Epithelial cell of proximal tubule (primary cell): Measurements from ENCODE around the gene TRPV4. TPM values are rescaled to one million over a fixed set of nuclear protein-coding genes. Genes with fewer than 3 reads are reported as not detected.

Source experiments
- DNase-seq: peaks from one replicate; pipeline ENCODE4 v3.0.0-alpha.2; 2011; ENCODE audit warnings: low read depth
- H3K4me3 ChIP-seq: 2 replicates; pipeline ENCODE4 v1.5.1; 2011; ENCODE audit warnings: low read depth, mild to moderate bottlenecking, low read length
- total RNA-seq: library from RNA; depleted of rRNA; stranded (reverse); fragments of >200 nt; gene quantifications from 2 replicates; pipeline ENCODE4 v1.2.3, GENCODE V29; 2015
- TF ChIP-seq, protein P1 (sequence below): conservative IDR thresholded peaks from 2 replicates; pipeline ENCODE4 v1.5.1; 2012; ENCODE audit warnings: low read depth, mild to moderate bottlenecking, low read length

TRPV4 gene
- total RNA-seq, 1 donor from 2014 or later: 2.2 TPM

DNA sequence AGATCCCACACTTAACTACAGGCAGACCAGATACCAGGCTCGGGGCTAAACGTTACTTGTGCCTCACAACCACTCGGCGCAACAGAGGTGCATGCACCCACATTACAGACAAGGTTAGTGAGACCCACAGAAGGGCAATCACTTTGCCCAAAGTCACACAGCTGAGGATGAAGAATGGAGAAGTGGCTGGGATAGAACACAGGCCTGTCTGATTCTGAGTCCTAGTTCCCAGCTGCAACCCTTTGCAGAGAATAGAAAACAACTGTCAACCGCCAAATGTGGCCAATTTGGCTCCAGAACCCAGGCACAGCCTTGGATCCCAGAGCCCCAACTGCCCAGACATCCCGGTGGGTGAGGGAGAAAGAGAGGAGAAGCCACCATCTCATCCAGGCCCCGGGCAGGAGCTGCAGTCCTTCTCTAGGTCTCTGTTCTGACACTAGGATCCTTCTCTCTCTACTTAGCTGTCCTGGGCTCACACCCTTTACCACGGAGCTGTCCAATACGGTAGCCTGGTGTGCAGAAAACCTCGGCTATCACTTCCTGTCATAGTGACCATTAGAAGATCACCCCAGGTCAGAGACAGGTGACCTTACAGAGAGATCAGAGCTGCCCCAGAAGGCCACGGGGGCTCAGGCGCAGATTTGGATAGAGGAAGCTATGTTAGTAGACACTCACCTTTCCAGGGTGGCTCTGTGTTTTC, 60.4 kb downstream of the TRPV4 start:
- TF ChIP-seq, protein P1, sequence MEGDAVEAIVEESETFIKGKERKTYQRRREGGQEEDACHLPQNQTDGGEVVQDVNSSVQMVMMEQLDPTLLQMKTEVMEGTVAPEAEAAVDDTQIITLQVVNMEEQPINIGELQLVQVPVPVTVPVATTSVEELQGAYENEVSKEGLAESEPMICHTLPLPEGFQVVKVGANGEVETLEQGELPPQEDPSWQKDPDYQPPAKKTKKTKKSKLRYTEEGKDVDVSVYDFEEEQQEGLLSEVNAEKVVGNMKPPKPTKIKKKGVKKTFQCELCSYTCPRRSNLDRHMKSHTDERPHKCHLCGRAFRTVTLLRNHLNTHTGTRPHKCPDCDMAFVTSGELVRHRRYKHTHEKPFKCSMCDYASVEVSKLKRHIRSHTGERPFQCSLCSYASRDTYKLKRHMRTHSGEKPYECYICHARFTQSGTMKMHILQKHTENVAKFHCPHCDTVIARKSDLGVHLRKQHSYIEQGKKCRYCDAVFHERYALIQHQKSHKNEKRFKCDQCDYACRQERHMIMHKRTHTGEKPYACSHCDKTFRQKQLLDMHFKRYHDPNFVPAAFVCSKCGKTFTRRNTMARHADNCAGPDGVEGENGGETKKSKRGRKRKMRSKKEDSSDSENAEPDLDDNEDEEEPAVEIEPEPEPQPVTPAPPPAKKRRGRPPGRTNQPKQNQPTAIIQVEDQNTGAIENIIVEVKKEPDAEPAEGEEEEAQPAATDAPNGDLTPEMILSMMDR: no peak
- peak overlapping the region; percentile 30 for H3K4me3 ChIP-seq
- no peak for DNase-seq

DNA sequence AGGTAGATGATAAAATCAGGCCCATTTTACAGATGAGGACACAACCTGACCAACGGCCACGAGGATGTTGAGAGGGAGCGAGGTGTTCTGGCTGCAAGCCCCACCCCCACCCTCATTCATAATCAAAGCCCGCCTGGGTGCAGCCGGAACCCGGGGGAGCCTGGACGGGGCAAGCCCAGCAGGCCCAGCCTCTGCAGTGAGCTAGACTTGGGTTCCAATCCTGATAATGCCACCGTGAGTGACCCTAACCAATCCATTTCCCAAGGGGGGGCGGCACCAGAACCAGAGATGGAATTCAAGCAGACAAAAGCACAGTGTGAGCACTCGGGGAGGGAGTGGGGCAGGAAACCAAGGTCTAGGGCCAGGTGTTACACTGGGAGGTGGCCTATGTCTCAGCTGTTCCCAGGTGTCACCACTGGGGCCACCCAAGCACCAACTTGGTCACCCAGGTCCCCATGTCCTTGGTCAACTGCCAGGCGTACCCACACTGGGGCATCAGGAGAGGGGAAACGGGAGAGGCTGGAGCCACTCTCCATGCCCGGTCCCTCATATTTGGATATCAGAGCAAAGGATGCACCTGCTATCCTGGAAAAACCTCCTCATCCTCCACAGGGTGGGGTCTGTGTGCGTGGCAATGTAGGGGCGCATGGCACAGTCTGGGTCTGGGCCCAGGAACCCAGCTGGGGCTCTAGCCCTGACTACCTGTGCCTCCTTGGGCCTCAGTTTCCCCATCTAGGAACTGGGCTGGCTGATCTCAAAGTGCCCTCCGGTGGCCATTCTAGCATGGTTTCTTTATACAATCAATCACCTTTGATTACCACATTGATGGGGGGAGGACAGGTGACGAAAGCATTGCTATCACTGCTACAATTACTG, 61.2 kb downstream of the TRPV4 start:
- no peak overlapping the region for H3K4me3 ChIP-seq
- TF ChIP-seq, protein P1: peak; percentile 53
- DNase-seq: no peak

DNA sequence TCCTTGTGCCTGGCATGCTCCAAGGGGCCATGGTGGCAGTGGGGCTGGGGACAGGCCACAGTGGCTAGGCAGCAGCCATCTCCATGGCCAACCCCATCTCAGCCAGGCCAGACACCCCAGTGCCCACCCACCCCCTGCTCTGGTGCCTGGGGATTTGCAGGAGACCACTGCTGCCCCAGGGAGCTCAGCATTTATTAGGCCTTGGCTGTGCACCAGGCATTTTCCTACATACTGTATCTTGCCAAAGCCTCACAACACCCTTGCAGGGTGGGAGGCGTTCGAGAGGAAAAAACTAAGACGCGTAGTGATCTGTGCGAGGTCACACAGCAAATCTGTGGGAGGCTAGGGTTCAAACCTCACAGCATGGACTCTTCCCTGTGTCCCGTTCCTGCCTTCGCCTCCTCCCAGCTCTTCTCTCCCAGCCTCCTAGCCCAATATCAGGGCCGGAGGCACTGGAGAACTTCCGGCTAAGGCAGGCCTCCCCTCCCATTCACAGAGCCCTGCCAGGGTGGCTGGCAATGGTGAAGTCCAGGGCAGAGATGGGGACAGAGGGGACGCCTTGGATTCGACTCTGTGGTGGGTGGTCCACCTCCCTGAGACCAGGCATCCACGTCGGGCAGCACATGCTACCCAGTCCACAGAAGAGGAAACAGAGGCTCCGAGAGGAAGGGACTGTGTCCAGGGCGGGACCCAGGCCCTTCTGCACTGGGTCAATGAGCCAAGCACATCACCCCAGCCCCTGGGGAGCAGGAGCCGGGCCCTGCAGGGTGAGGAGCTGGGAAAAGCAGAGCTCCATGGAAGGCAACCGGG, 62.1 kb downstream of the TRPV4 start:
- TF ChIP-seq, protein P1: no peak
- no peak for DNase-seq
- H3K4me3 ChIP-seq: no peak overlapping the region

DNA sequence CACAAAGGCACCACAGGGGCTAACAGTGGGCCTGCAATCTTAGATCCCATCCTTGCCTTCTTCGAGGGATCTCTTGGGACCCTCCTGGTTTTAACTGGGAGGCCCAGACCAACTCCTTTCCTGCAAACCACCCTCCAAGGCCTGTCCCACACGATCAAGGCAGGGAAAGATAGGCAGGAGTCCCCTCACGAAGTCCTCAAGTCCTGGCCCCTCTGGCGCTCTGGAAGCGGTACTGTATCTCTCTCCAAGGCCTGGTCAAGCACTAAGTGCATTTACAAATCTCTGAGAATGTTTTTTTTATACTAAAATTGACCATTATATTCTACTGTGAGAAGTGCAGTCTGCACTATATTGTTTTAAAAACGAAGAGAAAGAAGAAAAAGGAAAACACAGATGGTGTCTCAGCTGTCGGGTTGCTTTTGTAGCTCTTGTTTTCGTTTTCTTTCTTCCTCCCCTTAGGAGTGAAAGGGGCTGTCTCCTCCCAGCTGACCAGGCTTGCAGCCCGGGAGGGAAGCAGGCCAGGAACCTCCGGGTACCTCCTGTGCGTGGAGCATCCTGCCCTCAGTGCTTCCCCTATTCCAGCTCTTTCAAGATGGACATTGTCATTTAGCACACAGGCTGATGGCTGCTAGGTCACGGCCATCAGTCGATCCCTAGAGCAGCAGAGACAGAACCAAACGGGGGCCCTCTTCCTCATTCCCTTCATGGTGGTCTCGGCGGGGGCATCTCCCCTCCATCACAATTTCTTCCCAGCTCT, 62.9 kb downstream of the TRPV4 start:
- no peak for DNase-seq
- TF ChIP-seq, protein P1: no peak
- no peak overlapping the region for H3K4me3 ChIP-seq

DNA sequence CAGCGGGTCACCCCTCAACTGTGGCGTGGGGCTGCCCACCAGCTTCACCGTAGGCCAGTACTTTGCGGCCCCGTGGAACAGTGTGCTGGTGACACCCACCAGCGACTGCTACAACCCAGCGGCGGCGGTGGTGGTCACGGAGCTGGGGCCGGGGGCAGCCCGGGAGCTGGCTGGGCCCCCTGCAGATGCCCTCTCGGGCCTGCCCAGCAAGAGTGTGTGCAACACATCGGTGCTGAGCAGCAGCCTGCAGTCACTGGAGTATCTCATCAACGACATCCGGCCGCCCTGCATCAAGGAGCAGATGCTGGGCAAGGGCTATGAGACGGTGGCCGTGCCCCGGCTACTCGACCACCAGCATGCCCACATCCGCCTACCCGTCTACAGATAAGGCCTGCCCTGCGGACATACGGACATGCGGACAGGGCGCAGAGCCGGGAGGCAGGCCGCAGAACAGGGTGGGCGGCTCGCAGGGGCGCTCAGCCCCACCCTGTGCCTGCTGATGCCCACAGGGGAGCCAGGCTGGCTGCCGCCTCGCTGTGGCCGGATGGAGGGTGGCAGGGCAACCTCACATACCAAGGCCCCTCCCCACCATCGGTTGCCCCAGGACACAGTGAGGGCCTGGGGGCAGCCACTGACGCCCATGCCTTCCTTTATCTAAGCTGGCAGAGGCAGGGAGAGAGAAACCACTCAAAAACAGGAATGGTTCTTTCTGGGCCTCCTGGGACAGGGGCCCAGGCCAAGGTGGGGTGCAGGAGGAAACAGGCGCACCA, 64.1 kb downstream of the TRPV4 start:
- DNase-seq: no peak

More for the DNA sequence above, 64.1 kb downstream of the TRPV4 start:
- no peak overlapping the region for H3K4me3 ChIP-seq
- TF ChIP-seq, protein P1: no peak
